PC-3 (cell line): ENCODE results near the gene DEPP1.

Experiments used
- EZH2 ChIP-seq: fragments of 300-600 bp; sonication (generic); IDR thresholded peaks from one replicate; pipeline ENCODE4 v1.6.1; 2017; ENCODE audit warnings: antibody characterized with exemption, mild to moderate bottlenecking, low read length; ENCODE audit not compliant: unreplicated experiment
- EZH2phosphoT487 ChIP-seq: fragments of 300-600 bp; sonication (generic); IDR thresholded peaks from 2 replicates; pipeline ENCODE4 v1.6.1; 2018; ENCODE audit warnings: mild to moderate bottlenecking, antibody characterized with exemption, low read length, borderline replicate concordance
- TF ChIP-seq, protein P1 (sequence below): fragments of 300-600 bp; sonication (generic); conservative IDR thresholded peaks from 2 replicates; pipeline ENCODE4 v1.5.1; 2017; ENCODE audit warnings: antibody characterized with exemption, low read depth, mild to moderate bottlenecking, low read length

DNA sequence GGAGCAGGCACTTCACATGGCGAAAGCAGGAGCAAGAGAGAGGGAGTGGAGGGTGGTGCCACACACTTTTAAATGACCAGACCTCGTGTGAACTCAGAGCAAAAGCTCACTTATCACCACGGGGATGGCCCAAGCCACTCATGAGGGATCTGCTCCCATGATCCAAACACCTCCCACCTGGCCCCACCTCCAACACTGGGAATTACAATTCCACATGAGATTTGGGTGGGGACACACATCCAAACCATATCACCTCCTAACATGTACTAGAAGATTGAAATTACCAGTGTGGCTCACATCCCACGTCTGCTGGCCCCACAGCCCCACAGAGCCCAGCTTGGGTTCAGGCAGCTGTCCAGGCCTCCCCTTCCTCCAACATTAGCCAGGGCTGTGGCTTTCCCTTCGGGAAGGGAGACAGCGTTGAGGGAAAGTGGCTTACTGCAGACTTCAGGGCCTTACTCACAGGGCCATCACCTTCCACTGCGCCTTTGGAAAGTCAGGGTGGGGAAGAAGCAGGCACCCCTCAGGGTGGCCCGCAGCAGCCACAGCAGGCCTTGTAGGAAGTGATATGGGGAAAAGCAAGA, 7.7 kb downstream of the DEPP1 start:
- TF ChIP-seq, protein P1, sequence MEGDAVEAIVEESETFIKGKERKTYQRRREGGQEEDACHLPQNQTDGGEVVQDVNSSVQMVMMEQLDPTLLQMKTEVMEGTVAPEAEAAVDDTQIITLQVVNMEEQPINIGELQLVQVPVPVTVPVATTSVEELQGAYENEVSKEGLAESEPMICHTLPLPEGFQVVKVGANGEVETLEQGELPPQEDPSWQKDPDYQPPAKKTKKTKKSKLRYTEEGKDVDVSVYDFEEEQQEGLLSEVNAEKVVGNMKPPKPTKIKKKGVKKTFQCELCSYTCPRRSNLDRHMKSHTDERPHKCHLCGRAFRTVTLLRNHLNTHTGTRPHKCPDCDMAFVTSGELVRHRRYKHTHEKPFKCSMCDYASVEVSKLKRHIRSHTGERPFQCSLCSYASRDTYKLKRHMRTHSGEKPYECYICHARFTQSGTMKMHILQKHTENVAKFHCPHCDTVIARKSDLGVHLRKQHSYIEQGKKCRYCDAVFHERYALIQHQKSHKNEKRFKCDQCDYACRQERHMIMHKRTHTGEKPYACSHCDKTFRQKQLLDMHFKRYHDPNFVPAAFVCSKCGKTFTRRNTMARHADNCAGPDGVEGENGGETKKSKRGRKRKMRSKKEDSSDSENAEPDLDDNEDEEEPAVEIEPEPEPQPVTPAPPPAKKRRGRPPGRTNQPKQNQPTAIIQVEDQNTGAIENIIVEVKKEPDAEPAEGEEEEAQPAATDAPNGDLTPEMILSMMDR, result no peak
- TF ChIP-seq EZH2, result no peak
- TF ChIP-seq EZH2phosphoT487, result no peak
